Activated naive CD8-positive, alpha-beta T cell (primary cell): ENCODE data around the gene BOC.

Experiments
- H3K27ac Mint-ChIP-seq: one replicate; pipeline ENCODE4 v1.8.0; 2021; ENCODE audit warnings: mixed read lengths
- H3K27me3 Mint-ChIP-seq: one replicate; pipeline ENCODE4 v1.8.0; 2021; ENCODE audit warnings: mixed read lengths
- H3K36me3 Mint-ChIP-seq: one replicate; pipeline ENCODE4 v1.8.0; 2021; ENCODE audit warnings: mixed read lengths
- H3K4me1 Mint-ChIP-seq: one replicate; pipeline ENCODE4 v1.8.0; 2021; ENCODE audit warnings: low read depth, mixed read lengths
- H3K4me3 Mint-ChIP-seq: one replicate; pipeline ENCODE4 v1.8.0; 2021; ENCODE audit warnings: mild to moderate bottlenecking, mixed read lengths
- H3K9me3 Mint-ChIP-seq: one replicate; pipeline ENCODE4 v1.8.0; 2021; ENCODE audit warnings: low read depth, mixed read lengths

Gene BOC

DNA sequence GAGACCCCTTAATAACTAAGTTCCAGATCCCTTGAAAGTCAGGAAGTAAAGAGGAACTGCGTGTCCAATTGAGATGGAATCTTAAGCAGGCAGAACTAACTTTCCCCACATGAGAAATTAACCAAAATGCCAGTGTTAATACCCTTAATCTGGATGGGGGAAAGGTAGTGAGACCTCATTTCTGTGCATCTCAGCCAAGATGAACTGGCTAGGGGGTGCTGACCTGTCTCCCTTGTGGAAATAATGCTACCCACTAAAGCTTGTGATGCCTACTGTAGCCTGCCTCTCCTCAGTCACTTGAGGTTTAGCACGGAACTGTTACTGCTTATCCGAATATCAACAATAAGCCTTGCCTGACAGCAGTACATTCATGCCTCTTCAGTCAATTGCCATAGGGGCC, 15.1 kb downstream of the BOC start:
- no peak overlapping the region for H3K27ac Mint-ChIP-seq
- H3K36me3 Mint-ChIP-seq = no peaks in the 10 kb centered on the region
- no peaks in the 10 kb centered on the region for H3K9me3 Mint-ChIP-seq
- peaks cover 11% of the 10 kb centered on the region for H3K4me1 Mint-ChIP-seq
- H3K27me3 Mint-ChIP-seq = no peaks in the 10 kb centered on the region
- no peak overlapping the region for H3K4me3 Mint-ChIP-seq

DNA sequence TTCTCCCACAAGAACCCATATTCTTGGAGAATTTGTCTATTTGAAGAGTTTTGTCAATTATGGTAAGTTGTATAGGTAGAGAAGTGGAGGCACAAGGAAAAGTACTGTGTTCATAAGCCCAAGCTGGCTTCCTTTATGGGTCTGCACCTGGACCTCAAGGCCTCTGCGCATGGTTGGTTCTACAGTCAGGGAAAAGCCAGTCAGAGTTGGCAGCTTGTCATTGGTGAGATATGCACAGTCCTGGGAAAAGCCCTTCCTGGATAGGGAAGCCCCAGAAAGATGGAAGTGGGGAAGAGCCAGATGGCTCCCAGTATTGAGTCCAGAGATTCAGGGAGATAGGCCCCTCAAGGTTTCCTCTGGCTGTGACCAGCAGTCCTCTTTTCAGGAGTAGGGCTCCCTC, 15.8 kb downstream of the BOC start:
- H3K27ac Mint-ChIP-seq = no peak overlapping the region
- no peaks in the 10 kb centered on the region for H3K27me3 Mint-ChIP-seq
- H3K4me1 Mint-ChIP-seq = peaks cover 11% of the 10 kb centered on the region
- H3K4me3 Mint-ChIP-seq = no peak overlapping the region
- H3K36me3 Mint-ChIP-seq = no peaks in the 10 kb centered on the region
- no peaks in the 10 kb centered on the region for H3K9me3 Mint-ChIP-seq

GRCh38 chr3:113228498-113229286, 17.3 kb downstream of the BOC start:
- H3K27ac Mint-ChIP-seq = no peak overlapping the region
- peaks cover 6% of the 10 kb centered on the region for H3K4me1 Mint-ChIP-seq
- no peaks in the 10 kb centered on the region for H3K36me3 Mint-ChIP-seq
- no peaks in the 10 kb centered on the region for H3K9me3 Mint-ChIP-seq
- H3K4me3 Mint-ChIP-seq = no peak overlapping the region
- no peaks in the 10 kb centered on the region for H3K27me3 Mint-ChIP-seq

DNA sequence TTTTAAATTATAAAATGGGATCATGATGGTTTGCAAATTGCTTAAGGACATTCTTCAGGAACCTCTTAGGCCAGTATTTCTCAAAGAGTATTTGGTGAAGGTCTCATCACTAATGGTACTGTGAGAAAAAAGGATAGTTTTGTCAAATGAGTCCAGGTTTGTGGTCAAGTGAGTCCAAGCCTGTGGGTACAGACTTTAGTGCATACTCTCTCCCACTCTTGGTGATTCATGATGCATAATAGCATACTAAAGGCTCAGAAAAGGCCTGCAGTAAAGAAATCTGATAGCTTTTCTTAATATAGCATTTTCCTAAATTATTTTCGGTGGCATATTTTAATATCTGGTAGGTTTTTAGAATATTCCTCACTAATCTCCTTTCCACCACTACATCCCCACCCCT, 20.0 kb downstream of the BOC start:
- Mint-ChIP-seq H3K27me3 (no peaks in the 10 kb centered on the region), H3K4me3 (no peak overlapping the region), H3K4me1 (no peaks in the 10 kb centered on the region), H3K36me3 (no peaks in the 10 kb centered on the region), H3K27ac (no peak overlapping the region), H3K9me3 (no peaks in the 10 kb centered on the region)

DNA sequence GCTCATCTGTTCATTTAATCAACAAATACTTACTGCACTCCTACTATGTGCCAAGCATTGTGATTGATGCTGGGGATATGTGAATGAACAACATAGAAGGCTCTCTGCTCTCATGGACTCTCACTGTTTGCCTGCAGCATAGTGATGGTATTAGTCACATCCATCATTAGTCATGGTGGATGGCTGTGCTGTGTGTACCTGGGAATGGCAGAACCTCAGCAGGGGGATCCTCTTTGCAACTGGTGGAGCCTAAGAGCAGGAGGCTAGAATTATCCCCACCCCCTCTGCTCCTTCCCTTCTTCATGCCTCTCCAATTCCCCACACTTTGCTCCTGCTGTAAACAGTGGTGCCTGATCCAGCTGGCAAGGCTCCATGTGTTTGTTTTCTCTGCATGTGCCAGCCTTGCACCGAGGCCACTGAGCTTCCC, 20.5 kb downstream of the BOC start:
- no peak overlapping the region for H3K27ac Mint-ChIP-seq
- no peak overlapping the region for H3K4me3 Mint-ChIP-seq
- no peaks in the 10 kb centered on the region for H3K27me3 Mint-ChIP-seq
- no peaks in the 10 kb centered on the region for H3K36me3 Mint-ChIP-seq
- no peaks in the 10 kb centered on the region for H3K9me3 Mint-ChIP-seq
- no peaks in the 10 kb centered on the region for H3K4me1 Mint-ChIP-seq

GRCh38 chr3:113232342-113232741, 21.0 kb downstream of the BOC start:
- H3K27me3 Mint-ChIP-seq = no peaks in the 10 kb centered on the region
- no peaks in the 10 kb centered on the region for H3K36me3 Mint-ChIP-seq
- no peaks in the 10 kb centered on the region for H3K4me1 Mint-ChIP-seq
- no peak overlapping the region for H3K27ac Mint-ChIP-seq
- no peaks in the 10 kb centered on the region for H3K9me3 Mint-ChIP-seq
- H3K4me3 Mint-ChIP-seq = no peak overlapping the region

- Mint-ChIP-seq H3K9me3 (no peaks in the 10 kb centered on the region), H3K4me3 (no peak overlapping the region), H3K27me3 (no peaks in the 10 kb centered on the region), H3K4me1 (no peaks in the 10 kb centered on the region), H3K27ac (no peak overlapping the region), H3K36me3 (no peaks in the 10 kb centered on the region)
These were observed 22.1 kb downstream of the BOC start for GRCh38 chr3:113233497-113233896.

DNA sequence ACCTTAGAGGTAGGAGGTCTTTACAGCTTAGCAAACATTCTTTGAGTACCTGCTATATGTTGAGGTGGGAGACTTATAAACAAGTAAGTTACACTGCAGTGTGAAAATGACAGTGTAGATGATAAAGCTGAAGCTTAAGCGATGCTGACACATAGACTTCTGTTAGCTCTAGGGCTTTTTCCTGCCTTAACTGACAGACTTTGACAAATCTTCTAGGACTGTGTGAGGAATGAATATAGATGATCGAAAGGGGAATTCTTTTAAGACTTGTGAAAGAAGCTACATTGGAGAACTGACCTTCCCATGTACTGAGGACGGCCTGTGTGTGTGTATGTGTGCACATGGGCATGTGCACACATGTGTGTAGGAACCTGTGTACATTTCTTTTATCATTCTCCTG, 22.7 kb downstream of the BOC start:
- Mint-ChIP-seq H3K27ac (no peak overlapping the region), H3K4me1 (no peaks in the 10 kb centered on the region), H3K27me3 (no peaks in the 10 kb centered on the region), H3K9me3 (no peaks in the 10 kb centered on the region), H3K36me3 (no peaks in the 10 kb centered on the region), H3K4me3 (no peak overlapping the region)

GRCh38 chr3:113234688-113235260, 23.4 kb downstream of the BOC start:
- Mint-ChIP-seq H3K27ac (no peak overlapping the region), H3K4me3 (no peak overlapping the region), H3K27me3 (no peaks in the 10 kb centered on the region), H3K36me3 (no peaks in the 10 kb centered on the region), H3K9me3 (no peaks in the 10 kb centered on the region), H3K4me1 (no peaks in the 10 kb centered on the region)

DNA sequence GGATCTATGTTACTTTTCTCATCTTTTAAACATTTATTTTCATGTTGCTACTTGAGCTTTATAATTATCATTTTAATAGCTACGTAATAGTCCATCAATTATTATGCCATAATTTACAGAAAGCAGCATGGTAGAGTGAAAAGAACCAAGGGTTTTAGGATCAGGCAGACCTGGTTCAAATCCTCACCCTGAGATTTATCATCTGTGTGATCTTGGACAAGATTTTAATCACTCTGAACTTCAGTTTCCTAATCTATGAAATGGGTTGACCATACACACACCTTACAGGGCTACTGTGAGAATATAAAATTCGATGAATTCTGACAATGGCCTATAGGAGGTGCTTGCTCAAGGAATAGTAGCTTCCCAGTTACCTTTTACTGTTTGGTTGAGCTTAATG, 27.1 kb downstream of the BOC start:
- H3K36me3 Mint-ChIP-seq = no peaks in the 10 kb centered on the region
- no peak overlapping the region for H3K4me3 Mint-ChIP-seq
- no peak overlapping the region for H3K27ac Mint-ChIP-seq
- peaks cover 6% of the 10 kb centered on the region for H3K27me3 Mint-ChIP-seq
- H3K4me1 Mint-ChIP-seq = peaks cover 8% of the 10 kb centered on the region
- H3K9me3 Mint-ChIP-seq = no peaks in the 10 kb centered on the region

DNA sequence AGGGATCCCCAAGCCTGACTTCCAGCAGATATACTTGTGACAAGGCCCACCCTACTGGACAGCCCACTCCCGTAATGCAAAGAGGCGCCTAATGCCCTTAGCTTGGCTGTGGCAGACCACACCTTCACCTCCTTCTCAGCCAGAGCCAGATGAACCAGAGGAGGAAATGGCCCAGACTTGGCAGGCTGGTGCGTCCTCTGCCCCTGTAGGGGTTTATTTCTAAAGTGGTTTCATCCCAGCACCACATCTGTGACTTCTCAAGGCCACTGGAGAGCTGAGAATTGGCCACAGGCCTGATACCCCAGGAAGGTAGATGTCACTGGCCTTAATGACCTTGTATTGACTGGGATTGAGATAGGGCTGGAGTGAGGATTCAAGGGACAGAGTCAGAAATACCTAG, 29.5 kb downstream of the BOC start:
- H3K27ac Mint-ChIP-seq = no peak overlapping the region
- H3K4me1 Mint-ChIP-seq = peaks cover 8% of the 10 kb centered on the region
- no peak overlapping the region for H3K4me3 Mint-ChIP-seq
- H3K27me3 Mint-ChIP-seq = peaks cover 7% of the 10 kb centered on the region
- H3K9me3 Mint-ChIP-seq = no peaks in the 10 kb centered on the region
- H3K36me3 Mint-ChIP-seq = no peaks in the 10 kb centered on the region

GRCh38 chr3:113241292-113242095, 30.1 kb downstream of the BOC start:
- Mint-ChIP-seq H3K36me3 (no peaks in the 10 kb centered on the region), H3K4me3 (no peak overlapping the region), H3K27me3 (peaks cover 7% of the 10 kb centered on the region), H3K9me3 (no peaks in the 10 kb centered on the region), H3K4me1 (peaks cover 8% of the 10 kb centered on the region), H3K27ac (no peak overlapping the region)

GRCh38 chr3:113242096-113242581, 30.8 kb downstream of the BOC start:
- Mint-ChIP-seq H3K27ac (no peak overlapping the region), H3K9me3 (no peaks in the 10 kb centered on the region), H3K4me3 (no peak overlapping the region), H3K36me3 (no peaks in the 10 kb centered on the region), H3K4me1 (peaks cover 8% of the 10 kb centered on the region), H3K27me3 (peaks cover 7% of the 10 kb centered on the region)

- no peak overlapping the region for H3K4me3 Mint-ChIP-seq
- H3K4me1 Mint-ChIP-seq = peaks cover 8% of the 10 kb centered on the region
- peaks cover 7% of the 10 kb centered on the region for H3K27me3 Mint-ChIP-seq
- H3K27ac Mint-ChIP-seq = no peak overlapping the region
- no peaks in the 10 kb centered on the region for H3K9me3 Mint-ChIP-seq
- H3K36me3 Mint-ChIP-seq = no peaks in the 10 kb centered on the region
These were observed 31.7 kb downstream of the BOC start for GRCh38 chr3:113243071-113243470.

- H3K36me3 Mint-ChIP-seq = no peaks in the 10 kb centered on the region
- peaks cover 11% of the 10 kb centered on the region for H3K27me3 Mint-ChIP-seq
These were observed 32.5 kb downstream of the BOC start for GRCh38 chr3:113243846-113244245.

More at GRCh38 chr3:113243846-113244245, 32.5 kb downstream of the BOC start:
- Mint-ChIP-seq H3K4me3 (no peak overlapping the region), H3K4me1 (peaks cover 8% of the 10 kb centered on the region), H3K27ac (no peak overlapping the region), H3K9me3 (no peaks in the 10 kb centered on the region)
